ENCODE results near the gene LYSMD3. TPM values are rescaled to one million over a fixed set of nuclear protein-coding genes. Genes with fewer than 3 reads are reported as not detected.

Gene LYSMD3
- total RNA-seq, 2 experiments from 2014 or later = 9.5 to 14.8 TPM

DNA sequence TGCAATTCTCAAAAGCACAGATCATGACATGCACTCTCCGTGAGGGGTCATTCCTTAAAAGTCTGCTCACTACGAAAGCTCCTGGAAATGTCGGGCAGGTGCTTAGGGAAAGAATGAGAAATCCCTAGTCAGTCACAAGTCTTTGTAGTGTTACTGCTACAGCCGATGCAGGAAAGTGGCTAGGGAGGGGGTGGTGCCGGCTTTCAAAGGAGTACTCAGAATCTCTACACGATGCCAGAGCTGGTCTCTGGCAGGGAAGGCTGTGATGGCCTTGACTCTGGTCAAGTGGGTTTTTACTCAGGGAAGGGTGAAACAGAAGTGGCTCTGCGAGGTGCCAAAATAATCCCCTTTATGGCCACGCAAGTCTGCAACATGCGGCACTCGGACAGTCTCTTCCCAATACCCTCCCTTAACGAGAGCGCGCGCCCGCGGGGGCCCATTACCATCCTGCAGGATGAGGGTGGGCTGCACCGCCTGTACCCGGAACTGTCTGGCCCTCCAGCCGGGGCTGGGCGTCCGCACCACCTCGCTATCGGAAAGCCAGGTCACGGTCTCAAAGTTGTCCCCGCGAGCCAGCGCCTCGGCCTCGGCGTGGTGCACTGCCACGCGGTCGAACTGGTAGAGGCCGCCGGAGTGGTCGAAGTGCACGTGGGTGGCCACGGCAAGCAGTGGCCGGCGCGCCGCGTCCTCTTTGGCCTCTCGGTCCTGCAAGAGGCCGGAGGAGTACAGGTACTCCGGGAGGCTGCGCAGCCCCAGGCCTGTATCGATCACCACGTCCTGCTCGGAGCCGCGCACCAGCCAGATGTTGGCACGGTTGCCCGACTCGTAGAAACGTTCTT lies 55.8 kb downstream of the LYSMD3 start:
- Histone ChIP-seq H4K20me1 (ENCODE audit: insufficient read depth, low read length) (no peaks in the 10 kb centered on the region), H3K79me2 (ENCODE audit: insufficient read depth, low read depth, low read length) (peaks cover 39% of the 10 kb centered on the region), H3K9me3 (ENCODE audit: low read length) (no peaks in the 10 kb centered on the region), H3K4me2 (ENCODE audit: low read length) (peak overlapping the region; percentile 95), H3K27ac (ENCODE audit: low read depth, low read length, poor library complexity, severe bottlenecking) (peak overlapping the region; percentile 59), H2AFZ (ENCODE audit: low read length) (peak overlapping the region; percentile 89), H3K4me3 (ENCODE audit: low read depth, low read length, poor library complexity, severe bottlenecking) (peak overlapping the region; percentile 80), H3K36me3 (ENCODE audit: insufficient read depth, low read length) (peaks cover 12% of the 10 kb centered on the region; the same call in 1 of the 2 replicates), H3K4me1 (ENCODE audit: insufficient read depth, low read length, poor library complexity, severe bottlenecking) (peaks cover 41% of the 10 kb centered on the region), H3K9me2 (ENCODE audit: insufficient read depth, low read length) (no peaks in the 10 kb centered on the region)
- ChIA-PET POLR2A (interaction anchor here (0.5 to 3.6 kb wide), 15 partner anchors 10 to 1660 kb away, joined by 3 to 40 read pairs (median 4); partner anchors contain the start of genes CETN3 and LYSMD3), CTCF (ENCODE audit: unreplicated experiment) (interaction anchor here (0.8 to 1.6 kb wide), 4 partner anchors 34 to 64 kb away, joined by 3 to 5 read pairs (median 3); partner anchors contain the start of gene CETN3)
- no peak for TF ChIP-seq EZH2phosphoT487 (IDR thresholded peaks at IDR 0.05; ENCODE audit: borderline replicate concordance, low read depth, low read length)
- TF ChIP-seq, protein P1, sequence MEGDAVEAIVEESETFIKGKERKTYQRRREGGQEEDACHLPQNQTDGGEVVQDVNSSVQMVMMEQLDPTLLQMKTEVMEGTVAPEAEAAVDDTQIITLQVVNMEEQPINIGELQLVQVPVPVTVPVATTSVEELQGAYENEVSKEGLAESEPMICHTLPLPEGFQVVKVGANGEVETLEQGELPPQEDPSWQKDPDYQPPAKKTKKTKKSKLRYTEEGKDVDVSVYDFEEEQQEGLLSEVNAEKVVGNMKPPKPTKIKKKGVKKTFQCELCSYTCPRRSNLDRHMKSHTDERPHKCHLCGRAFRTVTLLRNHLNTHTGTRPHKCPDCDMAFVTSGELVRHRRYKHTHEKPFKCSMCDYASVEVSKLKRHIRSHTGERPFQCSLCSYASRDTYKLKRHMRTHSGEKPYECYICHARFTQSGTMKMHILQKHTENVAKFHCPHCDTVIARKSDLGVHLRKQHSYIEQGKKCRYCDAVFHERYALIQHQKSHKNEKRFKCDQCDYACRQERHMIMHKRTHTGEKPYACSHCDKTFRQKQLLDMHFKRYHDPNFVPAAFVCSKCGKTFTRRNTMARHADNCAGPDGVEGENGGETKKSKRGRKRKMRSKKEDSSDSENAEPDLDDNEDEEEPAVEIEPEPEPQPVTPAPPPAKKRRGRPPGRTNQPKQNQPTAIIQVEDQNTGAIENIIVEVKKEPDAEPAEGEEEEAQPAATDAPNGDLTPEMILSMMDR (conservative IDR thresholded peaks at IDR 0.05; ENCODE audit: low read length) = no peak
- no TSS peak for BruUV-seq (replicated peaks)
- DNase-seq (ENCODE audit: low spot score) = peak; percentile 47
- intact Hi-C loops (cut with micrococcal nuclease; ENCODE audit: unreplicated experiment) = loop anchor here (1.0 to 2.0 kb wide), 3 partner anchors 56 to 907 kb away; partner anchors contain the start of genes CETN3 and LYSMD3

GRCh38 chr5:90472783-90473395 lies 56.5 kb downstream of the LYSMD3 start:
- H3K36me3 ChIP-seq (ENCODE audit: insufficient read depth, low read length) = peaks cover 12% of the 10 kb centered on the region; the same call in 1 of the 2 replicates
- peak; percentile 20 for DNase-seq (ENCODE audit: low spot score)
- no peaks in the 10 kb centered on the region for H3K9me3 ChIP-seq (ENCODE audit: low read length)
- H3K4me3 ChIP-seq (ENCODE audit: low read depth, low read length, poor library complexity, severe bottlenecking) = peak overlapping the region; percentile 80
- H2AFZ ChIP-seq (ENCODE audit: low read length) = peak overlapping the region; percentile 89; the same call in 1 of the 2 replicates
- no peaks in the 10 kb centered on the region for H3K9me2 ChIP-seq (ENCODE audit: insufficient read depth, low read length)
- H3K27ac ChIP-seq (ENCODE audit: low read depth, low read length, poor library complexity, severe bottlenecking) = no peak overlapping the region
- intact Hi-C loops (cut with micrococcal nuclease; ENCODE audit: unreplicated experiment) = no loop called here
- H3K79me2 ChIP-seq (ENCODE audit: insufficient read depth, low read depth, low read length) = peaks cover 39% of the 10 kb centered on the region
- TSS peak; percentile 53 for BruUV-seq (replicated peaks)
- peaks cover 41% of the 10 kb centered on the region for H3K4me1 ChIP-seq (ENCODE audit: insufficient read depth, low read length, poor library complexity, severe bottlenecking)
- peak overlapping the region; percentile 95 for H3K4me2 ChIP-seq (ENCODE audit: low read length)
- ChIA-PET POLR2A (interaction anchor here (0.5 to 3.6 kb wide), 12 partner anchors 9 to 1659 kb away, joined by 3 to 40 read pairs (median 3); partner anchors contain the start of gene CETN3), CTCF (ENCODE audit: unreplicated experiment) (interaction anchor here (0.8 to 1.5 kb wide), 2 partner anchors 34 to 57 kb away, joined by 3 read pairs; no protein-coding TSS in a partner anchor)
- TF ChIP-seq, protein P1 (conservative IDR thresholded peaks at IDR 0.05; ENCODE audit: low read length) = no peak
- no peak for TF ChIP-seq EZH2phosphoT487 (IDR thresholded peaks at IDR 0.05; ENCODE audit: borderline replicate concordance, low read depth, low read length)
- no peaks in the 10 kb centered on the region for H4K20me1 ChIP-seq (ENCODE audit: insufficient read depth, low read length)

Other genes starting within 250 kb of the LYSMD3 start
- gene CETN3, start 119.8 kb downstream of the LYSMD3 start, total RNA-seq (2014; rRNA removed; shearing (Covaris generic)) = 34.6 and 43.2 TPM in 2 replicates
- 53.2 and 57.4 TPM in 2 replicates for gene CETN3, start 119.8 kb downstream of the LYSMD3 start, total RNA-seq (2022)
- 9.1 and 9.4 TPM in 2 replicates for gene MBLAC2, start 54.8 kb downstream of the LYSMD3 start, total RNA-seq (2014; rRNA removed; shearing (Covaris generic))
- gene MBLAC2, start 54.8 kb downstream of the LYSMD3 start, total RNA-seq (2022) = 16.3 and 17.3 TPM in 2 replicates
- 9.9 and 14.6 TPM in 2 replicates for gene POLR3G, start 54.7 kb downstream of the LYSMD3 start, total RNA-seq (2014; rRNA removed; shearing (Covaris generic))
- 12.9 and 14.2 TPM in 2 replicates for gene POLR3G, start 54.7 kb downstream of the LYSMD3 start, total RNA-seq (2022)
- 0.05 TPM in 1 of 2 replicates, not detected in the other for gene ADGRV1, start 29.2 kb upstream of the LYSMD3 start, total RNA-seq (2014; rRNA removed; shearing (Covaris generic))
- not detected in 2 replicates for gene ADGRV1, start 29.2 kb upstream of the LYSMD3 start, total RNA-seq (2022)

Measured in OCI-LY7 (cell line).